ENCODE measurements around the gene TMA16. TPM values are rescaled to one million over a fixed set of nuclear protein-coding genes. Genes with fewer than 3 reads are reported as not detected.

TMA16 gene
- total and polyA plus RNA-seq, 8 donors = 7.4 to 18.3 (median 11.5) TPM

- H3K27me3 ChIP-seq = no peaks in the 10 kb centered on the region
- intact Hi-C loops (cut with DNase I) = no loop called here
- H3K4me1 ChIP-seq = no peaks in the 10 kb centered on the region
- H3K36me3 ChIP-seq = no peaks in the 10 kb centered on the region
- 83 to 91% methylated on average over 2 of the region's 2 CpGs for WGBS, 2 donors
- FAIRE-seq (no peak), DNase-seq (no peak), ATAC-seq (no peak)
- no peak for TF ChIP-seq CTCF (IDR thresholded peaks at IDR 0.05)
- H3K27ac ChIP-seq = no peak overlapping the region
- no peak overlapping the region for H3K4me3 ChIP-seq
- no peaks in the 10 kb centered on the region for H3K9me3 ChIP-seq
Observed at GRCh38 chr4:163562496-163562895, 68.0 kb downstream of the TMA16 start.

GRCh38 chr4:163563592-163563991 is 69.1 kb downstream of the TMA16 start:
- no peak for FAIRE-seq
- Histone ChIP-seq H3K4me3 (no peak overlapping the region), H3K36me3 (no peaks in the 10 kb centered on the region), H3K9me3 (no peaks in the 10 kb centered on the region), H3K27me3 (no peaks in the 10 kb centered on the region), H3K27ac (no peak overlapping the region), H3K4me1 (no peaks in the 10 kb centered on the region)
- ATAC-seq = no peak
- DNase-seq = no peak
- TF ChIP-seq CTCF (IDR thresholded peaks at IDR 0.05) = no peak
- intact Hi-C loops (cut with DNase I) = no loop called here
- 62 to 79% methylated on average over 6 of the region's 6 CpGs for WGBS, 2 donors

GRCh38 chr4:163564221-163564720 is 69.8 kb downstream of the TMA16 start:
- intact Hi-C loops (cut with DNase I) = no loop called here
- no peak for DNase-seq
- no peak for TF ChIP-seq CTCF (IDR thresholded peaks at IDR 0.05)
- Histone ChIP-seq H3K4me1 (no peaks in the 10 kb centered on the region), H3K9me3 (no peaks in the 10 kb centered on the region), H3K27ac (no peak overlapping the region), H3K36me3 (no peaks in the 10 kb centered on the region), H3K4me3 (no peak overlapping the region), H3K27me3 (no peaks in the 10 kb centered on the region)
- ATAC-seq = no peak
- no peak for FAIRE-seq
- 71 to 77% methylated on average over 2 of the region's 2 CpGs for WGBS, 2 donors

GRCh38 chr4:163565226-163566135 is 71.0 kb downstream of the TMA16 start:
- Histone ChIP-seq H3K27ac (no peak overlapping the region), H3K9me3 (no peaks in the 10 kb centered on the region), H3K36me3 (no peaks in the 10 kb centered on the region), H3K4me3 (no peak overlapping the region), H3K27me3 (no peaks in the 10 kb centered on the region), H3K4me1 (no peaks in the 10 kb centered on the region)
- ATAC-seq (no peak), DNase-seq (no peak), FAIRE-seq (no peak)
- no peak for TF ChIP-seq CTCF (IDR thresholded peaks at IDR 0.05)
- WGBS, 2 donors = 22 to 25% methylated on average over 5 of the region's 5 CpGs
- intact Hi-C loops (cut with DNase I) = no loop called here

GRCh38 chr4:163566257-163566796 is 71.8 kb downstream of the TMA16 start:
- H3K9me3 ChIP-seq = no peaks in the 10 kb centered on the region
- ATAC-seq = no peak
- no peak for DNase-seq
- H3K4me1 ChIP-seq = no peaks in the 10 kb centered on the region
- intact Hi-C loops (cut with DNase I) = no loop called here
- no peak for FAIRE-seq
- no peak for TF ChIP-seq CTCF (IDR thresholded peaks at IDR 0.05)
- no peak overlapping the region for H3K4me3 ChIP-seq
- no peaks in the 10 kb centered on the region for H3K36me3 ChIP-seq
- H3K27me3 ChIP-seq = no peaks in the 10 kb centered on the region
- H3K27ac ChIP-seq = no peak overlapping the region
- 32 to 50% methylated on average over 4 of the region's 4 CpGs for WGBS, 2 donors

All from pancreas (tissue), 10 donors.